Natural killer cell (primary cell): ENCODE data around the gene SERPINB8. TPM values are rescaled to one million over a fixed set of nuclear protein-coding genes. Genes with fewer than 3 reads are reported as not detected.

Experiments used
- total RNA-seq, 4 donors: library from RNA; stranded (reverse); fragments of 120-200 nt in 1 of 4; gene quantifications; one replicate each; pipeline versions ENCODE4 v1.2.3 to v1.2.4, GENCODE V29; 2013 to 2022

SERPINB8 gene
- total RNA-seq, 3 donors from 2014 or later (not counting 1 experiment from before 2014, with no cell fraction given): 4.9 to 12.9 (median 12.8) TPM

Other genes with a start within 250 kb of the SERPINB8 start
- not detected for gene SERPINB7, start 194.7 kb upstream of the SERPINB8 start, total RNA-seq
- 1 to 10 TPM in 2 of 3 donors, not detected in 1; 1.4 to 9.0 TPM for gene SERPINB2, start 82.4 kb upstream of the SERPINB8 start, total RNA-seq
- under 1 TPM in 1 of 3 donors, not detected in 2; 0.43 TPM for gene SERPINB10, start 62.1 kb upstream of the SERPINB8 start, total RNA-seq
- gene HMSD, start 20.8 kb upstream of the SERPINB8 start, total RNA-seq: not detected
- not detected for gene LINC00305, start 179.0 kb downstream of the SERPINB8 start, total RNA-seq